Caki2 (cell line): Measurements from ENCODE around the gene TEAD1. TPM values are rescaled to one million over a fixed set of nuclear protein-coding genes. Genes with fewer than 3 reads are reported as not detected.

ENCODE experiments used
- DNase-seq: peaks from one replicate; pipeline ENCODE4 v3.0.0-alpha.2; 2015; ENCODE audit warnings: low read depth
- in situ Hi-C: cut with HindIII; loops from 2 replicates; pipeline ENCODE4 v1.10.0; 2016; ENCODE audit warnings: low sequenced_read_pairs, low pct_unique_long_range_greater_than_20kb, mixed read lengths
- total RNA-seq: library from RNA; depleted of rRNA; stranded (reverse); fragments of >200 nt; shearing (Covaris generic); gene quantifications from 2 replicates; pipeline ENCODE4 v1.2.3, GENCODE V29; 2014; ENCODE audit warnings: low replicate concordance; rRNA removed

TEAD1 gene
- 16.5 and 26.0 TPM in 2 replicates for total RNA-seq

- in situ Hi-C loops: no loop called here
- peak; percentile 94 for DNase-seq
Measured at GRCh38 chr11:12673924-12674570, at the start of gene TEAD1. Gene TEAD1 (plus strand): TSS chr11:12674421.

GRCh38 chr11:12624595-12624994 is 49.6 kb upstream of the TEAD1 start:
- no peak for DNase-seq
- in situ Hi-C loops: no loop called here

- in situ Hi-C loops: no loop called here
- peak; percentile 19 for DNase-seq
Measured at GRCh38 chr11:12625438-12626071, 48.7 kb upstream of the TEAD1 start.

GRCh38 chr11:12626616-12627015 is 47.6 kb upstream of the TEAD1 start:
- DNase-seq: no peak
- in situ Hi-C loops: no loop called here

- in situ Hi-C loops: no loop called here
- DNase-seq: no peak
Measured at GRCh38 chr11:12628314-12628713, 45.9 kb upstream of the TEAD1 start.

- no peak for DNase-seq
- in situ Hi-C loops: no loop called here
Measured at GRCh38 chr11:12629601-12630313, 44.5 kb upstream of the TEAD1 start.

GRCh38 chr11:12631651-12632050 is 42.6 kb upstream of the TEAD1 start:
- DNase-seq: peak; percentile 33

GRCh38 chr11:12634329-12634728 is 39.9 kb upstream of the TEAD1 start:
- DNase-seq: no peak
- in situ Hi-C loops: no loop called here

More at GRCh38 chr11:12631651-12632050, 42.6 kb upstream of the TEAD1 start:
- in situ Hi-C loops: no loop called here

GRCh38 chr11:12636871-12637410 is 37.3 kb upstream of the TEAD1 start:
- in situ Hi-C loops: no loop called here
- no peak for DNase-seq

GRCh38 chr11:12639388-12639787 is 34.8 kb upstream of the TEAD1 start:
- no peak for DNase-seq
- in situ Hi-C loops: no loop called here

- in situ Hi-C loops: no loop called here
- no peak for DNase-seq
Measured at GRCh38 chr11:12640355-12640754, 33.9 kb upstream of the TEAD1 start.

GRCh38 chr11:12640926-12641849 is 33.0 kb upstream of the TEAD1 start:
- DNase-seq: no peak
- in situ Hi-C loops: no loop called here

- in situ Hi-C loops: no loop called here
- DNase-seq: no peak
Measured at GRCh38 chr11:12642040-12642439, 32.2 kb upstream of the TEAD1 start.

- DNase-seq: no peak
- in situ Hi-C loops: no loop called here
Measured at GRCh38 chr11:12642806-12643428, 31.3 kb upstream of the TEAD1 start.

- no peak for DNase-seq
- in situ Hi-C loops: no loop called here
Measured at GRCh38 chr11:12646478-12646877, 27.7 kb upstream of the TEAD1 start.

- DNase-seq: no peak
- in situ Hi-C loops: no loop called here
Measured at GRCh38 chr11:12653729-12654128, 20.5 kb upstream of the TEAD1 start.

- no peak for DNase-seq
- in situ Hi-C loops: no loop called here
Measured at GRCh38 chr11:12655842-12656241, 18.4 kb upstream of the TEAD1 start.

- no peak for DNase-seq
- in situ Hi-C loops: no loop called here
Measured at GRCh38 chr11:12657336-12657735, 16.9 kb upstream of the TEAD1 start.
